Parathyroid adenoma (tissue), 2 donors: ENCODE measurements around the gene HRC.

Source experiments
- H2AFZ ChIP-seq: fragments of 300-600 bp; sonication (generic); one replicate; pipeline ENCODE4 v1.7.0; 2017; ENCODE audit warnings: antibody characterized with exemption, mild to moderate bottlenecking
- H3K27ac ChIP-seq: fragments of 300-600 bp; sonication (generic); one replicate; pipeline ENCODE4 v1.7.0; 2017
- H3K27me3 ChIP-seq: fragments of 300-600 bp; sonication (generic); one replicate; pipeline ENCODE4 v1.7.0; 2017; ENCODE audit warnings: low read length; ENCODE audit not compliant: control insufficient read depth, insufficient read depth
- H3K36me3 ChIP-seq: fragments of 300-600 bp; sonication (generic); one replicate; pipeline ENCODE4 v1.7.0; 2017; ENCODE audit warnings: low read length; ENCODE audit not compliant: control insufficient read depth, insufficient read depth
- H3K4me1 ChIP-seq: fragments of 300-600 bp; sonication (generic); one replicate; pipeline ENCODE4 v1.7.0; 2017; ENCODE audit warnings: control low read depth
- H3K4me2 ChIP-seq: fragments of 300-600 bp; sonication (generic); one replicate; pipeline ENCODE4 v1.7.0; 2017; ENCODE audit warnings: low read length
- H3K4me3 ChIP-seq: fragments of 300-600 bp; sonication (generic); one replicate; pipeline ENCODE4 v1.7.0; 2017; ENCODE audit warnings: low read depth, low read length
- H3K79me2 ChIP-seq: fragments of 300-600 bp; sonication (generic); one replicate; pipeline ENCODE4 v1.7.0; 2017; ENCODE audit warnings: control low read depth
- H3K9ac ChIP-seq: fragments of 300-600 bp; sonication (generic); one replicate; pipeline ENCODE4 v1.7.0; 2017; ENCODE audit warnings: mild to moderate bottlenecking
- H3K9me3 ChIP-seq: fragments of 300-600 bp; sonication (generic); one replicate; pipeline ENCODE4 v1.7.0; 2017; ENCODE audit warnings: low read length; ENCODE audit not compliant: control insufficient read depth
- CTCF ChIP-seq: fragments of 300-600 bp; sonication (generic); IDR thresholded peaks from one replicate; pipeline ENCODE4 v1.7.0; 2017; ENCODE audit warnings: antibody characterized with exemption, mild to moderate bottlenecking
- donor health status: primary hyperparathyroidism.

The HRC gene

GRCh38 chr19:49168421-49168820 lies 13.2 kb upstream of the HRC start:
- H3K27me3 ChIP-seq = no peaks in the 10 kb centered on the region
- no peaks in the 10 kb centered on the region for H3K9me3 ChIP-seq
- no peaks in the 10 kb centered on the region for H3K36me3 ChIP-seq
- H2AFZ ChIP-seq = no peak overlapping the region
- H3K4me3 ChIP-seq = no peak overlapping the region
- no peak for TF ChIP-seq CTCF
- H3K4me1 ChIP-seq = no peaks in the 10 kb centered on the region
- no peaks in the 10 kb centered on the region for H3K79me2 ChIP-seq
- H3K27ac ChIP-seq = no peak overlapping the region
- H3K4me2 ChIP-seq = no peak overlapping the region
- H3K9ac ChIP-seq = no peak overlapping the region

GRCh38 chr19:49167857-49168409 lies 12.7 kb upstream of the HRC start:
- Histone ChIP-seq H3K27me3 (no peaks in the 10 kb centered on the region), H3K36me3 (no peaks in the 10 kb centered on the region), H3K9ac (no peak overlapping the region), H3K4me1 (no peaks in the 10 kb centered on the region), H3K79me2 (no peaks in the 10 kb centered on the region), H3K4me2 (no peak overlapping the region), H3K9me3 (no peaks in the 10 kb centered on the region), H3K4me3 (no peak overlapping the region), H2AFZ (no peak overlapping the region), H3K27ac (no peak overlapping the region)
- no peak for TF ChIP-seq CTCF

DNA sequence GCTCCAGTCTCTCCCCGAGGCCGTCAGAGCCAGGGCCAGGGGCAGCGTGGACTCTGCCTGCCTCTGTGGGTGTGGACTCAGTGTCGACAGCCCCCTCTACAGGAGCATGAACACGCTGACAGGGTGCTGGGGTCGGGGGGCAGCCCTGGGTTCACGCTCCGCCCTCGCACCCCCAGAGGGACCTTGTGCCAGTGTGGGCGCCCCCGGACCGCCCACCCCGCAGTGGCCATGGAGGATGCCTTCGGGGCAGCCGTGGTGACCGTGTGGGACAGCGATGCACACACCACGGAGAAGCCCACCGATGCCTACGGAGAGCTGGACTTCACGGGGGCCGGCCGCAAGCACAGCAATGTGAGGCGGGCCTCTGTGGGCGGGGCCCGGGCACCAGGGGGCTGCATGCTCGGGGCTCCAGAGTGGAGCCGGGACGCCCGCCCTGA lies 10.7 kb upstream of the HRC start:
- TF ChIP-seq CTCF = no peak
- H3K4me3 ChIP-seq = no peak overlapping the region

GRCh38 chr19:49165111-49165750 lies 10.0 kb upstream of the HRC start:
- Histone ChIP-seq H3K9me3 (no peaks in the 10 kb centered on the region), H3K27me3 (no peaks in the 10 kb centered on the region), H3K4me2 (no peak overlapping the region), H3K4me1 (no peaks in the 10 kb centered on the region), H3K27ac (no peak overlapping the region), H3K79me2 (no peaks in the 10 kb centered on the region), H2AFZ (no peak overlapping the region), H3K36me3 (no peaks in the 10 kb centered on the region), H3K4me3 (no peak overlapping the region), H3K9ac (no peak overlapping the region)
- no peak for TF ChIP-seq CTCF

More for the DNA sequence above, 10.7 kb upstream of the HRC start:
- H2AFZ ChIP-seq = no peak overlapping the region
- no peaks in the 10 kb centered on the region for H3K4me1 ChIP-seq
- H3K9ac ChIP-seq = no peak overlapping the region
- H3K79me2 ChIP-seq = no peaks in the 10 kb centered on the region
- H3K27me3 ChIP-seq = no peaks in the 10 kb centered on the region
- no peak overlapping the region for H3K27ac ChIP-seq
- H3K4me2 ChIP-seq = no peak overlapping the region
- no peaks in the 10 kb centered on the region for H3K9me3 ChIP-seq
- no peaks in the 10 kb centered on the region for H3K36me3 ChIP-seq

DNA sequence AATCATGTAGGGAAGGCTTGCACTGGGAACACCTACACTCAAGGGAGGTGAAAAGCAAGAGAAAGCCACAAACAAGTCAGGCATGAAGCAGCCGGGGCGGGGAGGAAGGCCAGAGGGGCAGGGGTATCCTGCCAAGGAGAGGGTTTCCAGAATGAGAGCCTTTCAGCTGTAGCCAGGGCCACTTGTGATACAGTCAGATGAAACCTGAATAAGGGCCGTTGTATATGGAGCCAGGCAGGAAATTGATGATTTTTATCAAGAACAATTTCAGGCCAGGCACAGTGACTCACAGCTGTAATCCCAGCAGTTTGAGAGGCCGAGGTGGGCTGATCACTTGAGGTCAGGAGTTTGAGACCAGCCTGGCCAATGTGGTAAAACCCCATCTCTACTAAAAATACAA lies 6.8 kb upstream of the HRC start:
- Histone ChIP-seq H3K27me3 (no peaks in the 10 kb centered on the region), H3K36me3 (no peaks in the 10 kb centered on the region), H3K79me2 (no peaks in the 10 kb centered on the region), H3K9ac (no peak overlapping the region), H3K27ac (no peak overlapping the region), H3K4me2 (no peak overlapping the region), H3K9me3 (no peaks in the 10 kb centered on the region), H3K4me1 (peaks cover 4% of the 10 kb centered on the region), H2AFZ (no peak overlapping the region), H3K4me3 (no peak overlapping the region)
- no peak for TF ChIP-seq CTCF
